ENCODE results near the gene EMC7. TPM values are rescaled to one million over a fixed set of nuclear protein-coding genes. Genes with fewer than 3 reads are reported as not detected.

The EMC7 gene
- total and polyA plus RNA-seq, 10 of the 15 experiments (the other 5 are each of a cell fraction or from before 2014, with no cell fraction given) = 16.5 to 88.9 (median 45.0) TPM

- in situ Hi-C loops (cut with MboI) (no loop called here), intact Hi-C loops (cut with micrococcal nuclease; ENCODE audit: unreplicated experiment) (loop anchor here (5.0 to 10.0 kb wide), 2 partner anchors 270 to 477 kb away; partner anchors contain the start of gene GOLGA8B)
- 95% methylated on average over 2 of the region's 2 CpGs for WGBS (ENCODE audit: insufficient coverage, insufficient replicate concordance, low lambda C conversion rate, missing lambda C conversion rate)
- FAIRE-seq = no peak
- SMC1A ChIA-PET (ENCODE audit: uncharacterized antibody, unreplicated experiment) = interaction anchor here (1.1 kb wide), 1 partner anchor 103 kb away, joined by 4 read pairs; the partner anchor contains the start of gene KATNBL1
- ATAC-seq = no peak
- Histone ChIP-seq H3K27ac (ENCODE audit: control insufficient read depth, insufficient read depth) (no peak overlapping the region), H3K9ac (ENCODE audit: control insufficient read depth, insufficient read depth, low read length) (no peak overlapping the region), H4K20me1 (ENCODE audit: control insufficient read depth, insufficient read depth) (no peaks in the 10 kb centered on the region), H2AFZ (ENCODE audit: control insufficient read depth, low read depth, low read length) (no peak overlapping the region), H3K9me3 (replicated peaks; ENCODE audit: control insufficient read depth, insufficient read depth, low read length) (no peaks in the 10 kb centered on the region), H3K79me2 (ENCODE audit: control insufficient read depth, insufficient read depth, low read length) (peaks cover 10% of the 10 kb centered on the region), H3K27me3 (replicated peaks in 1 of 2; ENCODE audit: control insufficient read depth in 2 of 2, insufficient read depth in 2 of 2, low read length in 1 of 2) (no peaks in the 10 kb centered on the region), H3K4me3 (no peak overlapping the region), H3K4me2 (ENCODE audit: control insufficient read depth, insufficient read depth) (no peak overlapping the region), H3K4me1 (ENCODE audit: control insufficient read depth, insufficient read depth, low read length) (0 out of 2 replicates have a peak, but pooled peaks cover 4% of the 10 kb centered on the region), H3K36me3 (ENCODE audit: control insufficient read depth in 2 of 2, insufficient read depth in 2 of 2, low read length in 1 of 2) (no peaks in the 10 kb centered on the region)
- POLR2A ChIA-PET = interaction anchor here (0.8 kb wide), 1 partner anchor 13 kb away, joined by 3 read pairs; no protein-coding TSS in a partner anchor
- CTCF ChIA-PET = interaction anchor here (1.3 to 6.8 kb wide), 3 partner anchors 44 to 103 kb away, joined by 5 to 136 read pairs (median 15); partner anchors contain the start of gene KATNBL1
- BruUV-seq (replicated peaks) = no TSS peak
- RAD21 ChIA-PET (ENCODE audit: unreplicated experiment) = interaction anchor here (1.0 to 6.9 kb wide), 3 partner anchors 102 to 480 kb away, joined by 3 to 71 read pairs (median 6); partner anchors contain the start of gene KATNBL1
- DNase-seq (ENCODE audit: low read depth, low spot score) = no peak
- TF ChIP-seq POU2F2 (IDR thresholded peaks at IDR 0.05; ENCODE audit: borderline replicate concordance, low read depth, low read length) (no peak), RB1 (IDR thresholded peaks at IDR 0.05; ENCODE audit: borderline replicate concordance) (no peak), ZNF24 (IDR thresholded peaks at IDR 0.05) (no peak), NR2C2 (IDR thresholded peaks at IDR 0.05; ENCODE audit: borderline replicate concordance, control insufficient read depth, insufficient read length, low read depth) (no peak), SREBF1 (IDR thresholded peaks at IDR 0.05; ENCODE audit: low read length) (no peak), HSF1 (IDR thresholded peaks at IDR 0.05; ENCODE audit: low read depth, low read length) (no peak), ATF3 (IDR thresholded peaks at IDR 0.05; ENCODE audit: borderline replicate concordance, extremely low read depth, low read depth, low read length) (no peak), ZSCAN29 (IDR thresholded peaks at IDR 0.05) (no peak), MTA3 (IDR thresholded peaks at IDR 0.05; ENCODE audit: borderline replicate concordance, low read length) (no peak), ZBTB33 (IDR thresholded peaks at IDR 0.05) (no peak), FOS (IDR thresholded peaks at IDR 0.05; ENCODE audit: borderline replicate concordance, extremely low read depth, insufficient read length) (no peak), SMARCA5 (IDR thresholded peaks at IDR 0.05) (no peak), ESRRA (IDR thresholded peaks at IDR 0.05; ENCODE audit: low read length) (no peak), CBX5 (IDR thresholded peaks at IDR 0.05; ENCODE audit: low read depth) (no peak), ELK1 (IDR thresholded peaks at IDR 0.05; ENCODE audit: low read depth, low read length) (no peak), FOXK2 (IDR thresholded peaks at IDR 0.05) (no peak), E2F8 (IDR thresholded peaks at IDR 0.05; ENCODE audit: low read depth, partially characterized antibody) (no peak), HCFC1 (IDR thresholded peaks at IDR 0.05; ENCODE audit: low read length) (no peak)
Measured at GRCh38 chr15:34107315-34107714, 5.7 kb upstream of the EMC7 start.
